K562 (cell line): ENCODE data around the gene MFSD6. TPM values are rescaled to one million over a fixed set of nuclear protein-coding genes. Genes with fewer than 3 reads are reported as not detected.

Experiments used
- ARHGAP35 ChIP-seq: fragments of 450-650 bp; IDR thresholded peaks from 2 replicates; pipeline ENCODE4 v1.6.1; 2018; ENCODE audit not compliant: partially characterized antibody
- CBFA2T3 ChIP-seq: fragments of 450-650 bp; IDR thresholded peaks from 2 replicates; pipeline ENCODE4 v1.6.1; 2017
- CTBP1 ChIP-seq: fragments of 450-650 bp; IDR thresholded peaks from 2 replicates; pipeline ENCODE4 v1.6.1; 2016; ENCODE audit warnings: borderline replicate concordance
- ETV5 ChIP-seq: sonication (generic); formaldehyde crosslinking; IDR thresholded peaks from 2 replicates; pipeline ENCODE4 v1.4.0; 2020; ENCODE audit warnings: low read depth, mild to moderate bottlenecking, missing genetic modification reagents
- GATAD2B ChIP-seq: fragments of 450-650 bp; IDR thresholded peaks from 2 replicates; pipeline ENCODE4 v1.6.1; 2017; ENCODE audit warnings: mild to moderate bottlenecking, borderline replicate concordance
- GMEB1 ChIP-seq: fragments of 250-450 bp; sonication (Bioruptor Pico); IDR thresholded peaks from 2 replicates; pipeline ENCODE4 v1.4.0; 2020; ENCODE audit warnings: mild to moderate bottlenecking
- HCFC1 ChIP-seq: IDR thresholded peaks from 2 replicates; pipeline ENCODE4 v1.6.1; 2012; ENCODE audit warnings: low read depth, low read length, improper control_type of control experiment
- ILK ChIP-seq: fragments of 450-650 bp; IDR thresholded peaks from 2 replicates; pipeline ENCODE4 v1.6.1; 2016; ENCODE audit warnings: missing genetic modification characterization, low read depth, mild to moderate bottlenecking, missing compliant biosample characterization, moderate library complexity, borderline replicate concordance
- KDM1A ChIP-seq, 2 experiments: fragments of 450-650 bp; IDR thresholded peaks; 2 replicates each; pipeline ENCODE4 v1.6.1; 2016; ENCODE audit warnings: mild to moderate bottlenecking in 2 of 2
- LEF1 ChIP-seq: fragments of 450-650 bp; IDR thresholded peaks from 2 replicates; pipeline ENCODE4 v1.6.1; 2016; ENCODE audit warnings: mild to moderate bottlenecking
- MCM7 ChIP-seq, 2 experiments: fragments of 450-650 bp; IDR thresholded peaks; 2 replicates each; pipeline ENCODE4 v1.6.1; 2016 to 2018
- NCOA1 ChIP-seq: fragments of 450-650 bp; IDR thresholded peaks from 2 replicates; pipeline ENCODE4 v1.6.1; 2016; ENCODE audit warnings: low read depth
- NFIC ChIP-seq: fragments of 450-650 bp; IDR thresholded peaks from 2 replicates; pipeline ENCODE4 v1.6.1; 2017; ENCODE audit warnings: mild to moderate bottlenecking, inconsistent platforms
- PHF20 ChIP-seq: fragments of 450-650 bp; IDR thresholded peaks from 2 replicates; pipeline ENCODE4 v1.6.1; 2018; ENCODE audit not compliant: partially characterized antibody
- REST ChIP-seq, 2 experiments: fragments of 450-650 bp; formaldehyde crosslinking in 1 of 2; IDR thresholded peaks; 2 replicates each; pipeline versions ENCODE4 v1.4.0 to v1.6.1; 2014 to 2020; ENCODE audit warnings: mild to moderate bottlenecking in 2 of 2, borderline replicate concordance in 1 of 2, low read depth in 1 of 2
- SUPT5H ChIP-seq: fragments of 450-650 bp; IDR thresholded peaks from 2 replicates; pipeline ENCODE4 v1.6.1; 2016
- ZFPM2 ChIP-seq: fragments of 250-450 bp; sonication (Bioruptor Pico); IDR thresholded peaks from 2 replicates; pipeline ENCODE4 v1.5.1; 2022; ENCODE audit warnings: mild to moderate bottlenecking
- ZFX ChIP-seq: sonication (generic); formaldehyde crosslinking; IDR thresholded peaks from 2 replicates; pipeline ENCODE4 v1.8.0; 2022; ENCODE audit warnings: mild to moderate bottlenecking, missing genetic modification reagents, moderate library complexity
- ZNF121 ChIP-seq: sonication (generic); formaldehyde crosslinking; conservative IDR thresholded peaks from 2 replicates; pipeline ENCODE4 v1.8.0; 2022; ENCODE audit warnings: missing genetic modification reagents
- ZNF584 ChIP-seq: fragments of 200-800 bp; sonication (Bioruptor generic); IDR thresholded peaks from 2 replicates; pipeline ENCODE4 v1.6.1; 2016; ENCODE audit warnings: low read depth, mild to moderate bottlenecking, missing genetic modification characterization, missing compliant biosample characterization
- polyA plus RNA-seq, 8 experiments: library from polyadenylated mRNA; depleted of rRNA in 4 of 8; stranded (reverse) in 5 of 8; unstranded in 3 of 8; fragments of >200 nt; fragmentation: Nextera tagmentation in 2 of 8; fragmentation: Illumina TruSeq in 1 of 8; extraction: Ambion mirVana in 2 of 8; extraction: Trizol in 1 of 8; gene quantifications; 2 replicates each; pipeline versions ENCODE4 v1.2.1 to v1.2.3, GENCODE V29; 2011 to 2014; ENCODE audit warnings: inconsistent platforms in 1 of 8, missing spikeins in 1 of 8
- total RNA-seq, 7 experiments: library from RNA; depleted of rRNA in 6 of 7; stranded (reverse); fragments of >200 nt in 6 of 7; fragmentation: Illumina TruSeq in 2 of 7; extraction: Trizol in 2 of 7; gene quantifications; 2 replicates each; pipeline versions ENCODE4 v1.2.1 to v1.2.3, GENCODE V29; 2011 to 2021; ENCODE audit warnings: low replicate concordance in 1 of 7

MFSD6 gene
- total and polyA plus RNA-seq, 9 of the 15 experiments (the other 6 are each of a cell fraction or from before 2014, with no cell fraction given): 1.1 to 7.9 (median 4.4) TPM

GRCh38 chr2:190379249-190379964 lies 28.7 kb upstream of the MFSD6 start (continued):
- TF ChIP-seq REST (IDR thresholded peaks at IDR 0.05; ENCODE audit: borderline replicate concordance) (0 out of 2 replicates have a peak, but pooled peaks have one; percentile 2), REST (CRISPR knock-in tag; IDR thresholded peaks at IDR 0.05; ENCODE audit: low read depth) (no peak), ZFPM2 (CRISPR knock-in tag) (no peak), ILK (tag) (no peak), CTBP1 (0 out of 2 replicates have a peak, but pooled peaks have one; percentile 38), CBFA2T3 (peak; percentile 80), PHF20 (no peak), ZFX (CRISPR knock-in tag) (0 out of 2 replicates have a peak, but pooled peaks have one; percentile 30), LEF1 (peak; percentile 36; the same call in 1 of the 2 replicates), GMEB1 (no peak), NFIC (peak; percentile 15; the same call in 1 of the 2 replicates), KDM1A (IDR thresholded peaks at IDR 0.05) (peak; percentile 3 to 26; a peak in 1 of 4 replicates), SUPT5H (no peak), ZNF121 (CRISPR knock-in tag) (no peak), ETV5 (no peak), NCOA1 (0 out of 2 replicates have a peak, but pooled peaks have one; percentile 36), GATAD2B (no peak), MCM7 (IDR thresholded peaks at IDR 0.05) (no peak), HCFC1 (no peak), ZNF584 (CRISPR knock-in tag) (no peak), ARHGAP35 (no peak)
